K562 treated with DMSO at 1 percent for 4 hours (cell line): ENCODE measurements around the gene CMSS1. TPM values are rescaled to one million over a fixed set of nuclear protein-coding genes. Genes with fewer than 3 reads are reported as not detected.

ENCODE experiments used
- total RNA-seq: library from RNA; unstranded; fragments of 300-600 nt; gene quantifications from 2 replicates; pipeline ENCODE4 v1.2.3, GENCODE V29; 2022; ENCODE audit not compliant: insufficient read depth

CMSS1 gene
- 23.6 and 28.3 TPM in 2 replicates for total RNA-seq

GRCh38 chr3:99817437-99818240 is at the start of gene CMSS1:
Gene CMSS1 (plus strand): TSS chr3:99817862.

GRCh38 chr3:100114413-100115030 is 296.9 kb downstream of the CMSS1 start, which contains the start of gene FILIP1L:
Gene FILIP1L (minus strand): TSS chr3:100114501.

Other genes with a start within 250 kb of the CMSS1 start
- not detected in 2 replicates for gene COL8A1, start 179.3 kb upstream of the CMSS1 start, total RNA-seq